DMS79 (cell line): ENCODE measurements around the gene PTPN5.
A peak's percentile ranks its signal among the peaks of the same experiment; 100 is the strongest.
"Not testable (repeated sequence)": the region's sequence is repeated elsewhere in the genome, so short reads cannot be mapped to it uniquely, and the experiment has no call there.

Experiments used
- DNase-seq: peaks from one replicate; lab custom pipeline; 2025; lab: John Stamatoyannopoulos, UW

The PTPN5 gene

GRCh38 chr11:18709414-18709813 is 82.2 kb downstream of the PTPN5 start:
- DNase-seq, result no peak

DNA sequence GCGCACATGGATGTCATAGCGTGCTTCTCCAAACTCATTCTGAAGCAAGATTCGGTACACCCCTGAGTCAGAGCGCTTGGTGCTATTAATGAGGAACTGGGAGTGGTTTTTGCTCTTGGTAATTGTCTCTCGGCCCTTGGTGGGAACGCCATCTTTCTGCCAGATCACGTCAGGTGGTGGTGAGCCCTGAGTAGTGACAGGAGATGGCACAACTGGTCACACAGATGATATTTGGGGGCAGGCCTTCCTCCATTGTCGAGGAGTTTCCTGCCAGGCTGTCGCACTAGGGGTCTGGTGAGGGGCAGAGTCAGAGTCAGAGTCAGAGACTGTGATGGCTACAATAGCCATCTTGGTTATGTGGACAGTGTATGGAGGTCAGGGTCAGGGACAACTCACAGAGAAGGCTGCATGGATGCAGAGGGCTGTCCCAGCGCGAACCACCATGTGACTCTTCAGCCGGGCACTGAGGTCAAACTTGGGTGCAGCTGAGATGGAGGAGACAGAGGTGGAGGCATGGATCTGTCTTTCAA is 83.7 kb downstream of the PTPN5 start:
- no peak for DNase-seq

GRCh38 chr11:18706330-18707243 is 85.0 kb downstream of the PTPN5 start:
- peak; percentile 43 for DNase-seq

DNA sequence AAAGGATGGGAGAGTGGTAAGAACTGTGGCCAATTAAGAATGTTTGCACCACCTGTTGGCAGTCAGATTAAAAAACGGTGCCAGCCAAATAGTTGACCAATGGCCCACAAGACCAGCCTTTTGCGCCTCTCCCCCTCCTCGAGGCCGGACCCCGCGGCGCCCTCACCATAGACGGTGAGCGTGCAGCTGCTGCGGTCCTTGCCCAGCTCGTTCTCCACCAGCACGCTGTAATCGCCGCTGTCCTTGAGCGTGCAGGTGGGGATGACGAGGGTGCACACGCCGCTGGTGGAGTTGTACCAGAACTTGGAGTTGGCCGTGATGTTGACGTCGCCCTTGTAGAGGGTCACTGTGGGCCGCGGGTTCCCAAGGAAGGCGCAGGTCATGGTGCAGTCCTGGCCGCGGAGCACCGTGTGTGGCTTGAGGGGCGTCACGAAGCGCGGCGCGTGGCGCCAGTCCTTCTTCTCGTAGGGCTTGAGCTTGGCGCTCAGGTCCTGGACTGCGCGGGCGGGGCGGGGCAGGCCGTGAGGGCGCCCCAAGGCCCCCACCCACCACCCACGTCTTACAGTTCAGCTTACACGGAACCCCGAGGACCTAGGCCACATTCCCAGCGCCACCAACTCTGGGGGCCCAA is 85.8 kb downstream of the PTPN5 start:
- no peak for DNase-seq

DNA sequence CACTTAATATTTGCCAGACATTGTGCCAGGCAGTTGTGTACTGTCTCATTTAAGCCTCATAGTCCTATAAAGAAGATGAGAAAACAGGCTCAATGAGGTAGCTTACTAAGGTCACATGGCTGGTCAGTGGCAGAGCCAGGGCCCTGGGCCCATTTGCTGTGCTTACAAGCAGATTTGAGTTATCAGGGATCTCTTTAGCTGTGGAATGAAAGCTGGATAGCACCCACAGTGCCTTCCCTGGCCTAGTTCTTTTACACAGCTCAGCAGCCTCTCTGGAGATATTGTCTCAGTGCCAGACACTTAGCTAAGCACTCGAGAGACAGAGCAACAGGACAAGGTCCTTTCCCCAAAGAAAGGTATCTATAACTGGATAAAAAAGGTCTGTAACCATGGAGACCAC is 86.9 kb downstream of the PTPN5 start:
- DNase-seq, result peak; percentile 36

GRCh38 chr11:18704045-18704645 is 87.5 kb downstream of the PTPN5 start:
- DNase-seq, result no peak

DNA sequence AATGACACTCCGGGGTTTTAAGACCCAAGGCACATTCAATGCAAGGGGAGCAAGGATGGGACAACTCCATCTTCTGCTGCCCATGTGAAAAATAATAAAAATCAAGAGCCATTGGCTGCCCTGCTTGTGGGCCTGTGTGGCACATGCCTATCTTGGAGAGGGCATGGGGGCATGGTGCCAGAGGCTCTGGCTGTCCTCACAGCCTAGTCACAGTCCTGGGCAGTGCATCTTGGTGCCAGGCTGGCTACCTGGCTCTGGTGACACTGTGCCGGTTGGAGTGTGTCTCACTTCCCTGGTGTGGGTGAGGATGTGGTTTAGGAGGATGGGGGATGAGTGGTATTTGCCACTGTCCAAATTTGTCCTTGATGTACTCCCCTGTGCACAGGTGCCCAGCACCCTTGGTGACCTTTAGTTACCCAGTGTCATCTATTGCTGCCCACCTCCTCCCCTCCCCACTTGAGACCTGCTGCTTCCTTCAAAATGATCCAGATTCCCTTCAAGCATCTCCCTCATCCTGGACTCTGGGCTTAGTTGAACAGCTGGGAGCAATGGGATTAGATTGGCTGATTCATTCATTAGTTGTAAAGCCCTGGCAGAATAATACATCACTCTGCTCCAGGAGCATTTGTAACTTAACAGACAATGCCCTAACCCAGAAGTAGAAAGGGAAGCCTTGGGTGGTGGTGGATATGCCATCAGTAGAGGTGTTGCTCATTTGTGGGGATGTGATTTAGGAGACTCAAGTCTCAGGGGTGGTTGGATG is 88.4 kb downstream of the PTPN5 start:
- no peak for DNase-seq

- no peak for DNase-seq
Measured at GRCh38 chr11:18701614-18702216, 89.9 kb downstream of the PTPN5 start.

DNA sequence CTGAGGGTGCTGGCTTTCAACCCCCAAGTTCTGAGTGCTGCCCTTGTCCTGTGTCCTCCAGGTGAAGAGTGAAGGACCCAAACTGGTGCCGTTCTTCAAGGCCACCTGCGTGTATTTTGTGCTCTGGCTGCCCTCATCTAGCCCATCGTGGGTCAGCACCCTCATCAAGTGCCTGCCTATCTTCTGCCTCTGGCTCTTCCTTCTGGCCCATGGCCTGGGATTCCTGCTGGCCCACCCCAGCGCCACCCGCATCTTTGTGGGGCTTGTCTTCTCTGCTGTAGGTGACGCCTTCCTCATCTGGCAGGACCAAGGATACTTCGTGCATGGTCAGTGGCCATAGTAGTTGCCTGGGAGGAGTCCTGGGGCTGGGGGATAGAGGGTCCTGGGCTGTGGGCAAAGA is 90.7 kb downstream of the PTPN5 start:
- DNase-seq, result no peak

- no peak for DNase-seq
Measured at GRCh38 chr11:18700375-18700774, 91.2 kb downstream of the PTPN5 start.

GRCh38 chr11:18699848-18700261 is 91.7 kb downstream of the PTPN5 start:
- DNase-seq, result no peak

DNA sequence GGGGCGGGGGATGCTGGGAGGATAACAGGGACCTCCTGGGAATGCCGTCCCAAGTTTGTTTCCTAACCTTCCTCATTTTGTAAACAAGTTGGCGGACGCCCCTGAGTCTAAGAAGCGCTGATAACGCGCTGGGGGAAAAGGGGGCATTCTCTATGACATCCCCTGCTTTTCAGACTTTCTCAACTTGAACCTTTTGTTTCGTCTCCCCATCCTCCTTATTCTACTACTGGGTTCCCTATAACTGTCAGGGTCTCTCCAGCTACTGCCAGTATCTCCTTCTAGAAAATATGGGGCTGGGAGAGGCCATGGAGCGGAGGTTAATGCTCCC is 92.4 kb downstream of the PTPN5 start:
- no peak for DNase-seq

GRCh38 chr11:18698341-18699268 is 93.0 kb downstream of the PTPN5 start, which contains the start of gene TMEM86A:
TSS of gene TMEM86A (plus strand) at chr11:18698779. CDS start at chr11:18698887, 108 bp downstream.
- peak; percentile 40 for DNase-seq

GRCh38 chr11:18697576-18697975 is 94.0 kb downstream of the PTPN5 start:
- DNase-seq, result no peak

DNA sequence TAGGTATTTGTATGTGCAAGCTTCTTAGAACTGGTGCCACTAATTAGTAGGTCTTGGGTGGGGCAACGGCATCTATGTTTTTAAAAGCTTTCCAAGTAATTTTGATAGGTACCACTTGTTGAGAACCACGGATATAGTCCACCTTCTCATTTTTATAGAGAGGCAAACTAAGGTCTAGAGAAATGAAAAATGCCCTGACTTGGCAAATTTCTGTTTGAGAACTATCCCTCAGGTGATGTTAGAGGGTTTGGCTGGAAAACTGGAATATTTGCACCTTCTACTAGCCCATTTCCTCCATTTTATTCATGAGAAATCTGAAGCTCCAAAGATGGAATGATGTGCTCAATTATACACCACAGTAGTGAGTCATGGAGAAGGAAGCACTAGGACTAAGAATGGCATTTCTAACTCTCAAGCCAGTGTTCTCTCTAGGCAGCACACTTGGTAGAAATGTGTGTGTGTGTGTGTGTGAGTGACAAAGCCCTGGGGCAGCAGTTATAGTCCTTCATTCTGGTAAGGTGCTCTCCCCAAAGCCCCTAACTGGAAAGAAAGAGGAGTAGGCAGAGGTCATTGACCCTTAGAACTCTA is 94.9 kb downstream of the PTPN5 start:
- no peak for DNase-seq

DNA sequence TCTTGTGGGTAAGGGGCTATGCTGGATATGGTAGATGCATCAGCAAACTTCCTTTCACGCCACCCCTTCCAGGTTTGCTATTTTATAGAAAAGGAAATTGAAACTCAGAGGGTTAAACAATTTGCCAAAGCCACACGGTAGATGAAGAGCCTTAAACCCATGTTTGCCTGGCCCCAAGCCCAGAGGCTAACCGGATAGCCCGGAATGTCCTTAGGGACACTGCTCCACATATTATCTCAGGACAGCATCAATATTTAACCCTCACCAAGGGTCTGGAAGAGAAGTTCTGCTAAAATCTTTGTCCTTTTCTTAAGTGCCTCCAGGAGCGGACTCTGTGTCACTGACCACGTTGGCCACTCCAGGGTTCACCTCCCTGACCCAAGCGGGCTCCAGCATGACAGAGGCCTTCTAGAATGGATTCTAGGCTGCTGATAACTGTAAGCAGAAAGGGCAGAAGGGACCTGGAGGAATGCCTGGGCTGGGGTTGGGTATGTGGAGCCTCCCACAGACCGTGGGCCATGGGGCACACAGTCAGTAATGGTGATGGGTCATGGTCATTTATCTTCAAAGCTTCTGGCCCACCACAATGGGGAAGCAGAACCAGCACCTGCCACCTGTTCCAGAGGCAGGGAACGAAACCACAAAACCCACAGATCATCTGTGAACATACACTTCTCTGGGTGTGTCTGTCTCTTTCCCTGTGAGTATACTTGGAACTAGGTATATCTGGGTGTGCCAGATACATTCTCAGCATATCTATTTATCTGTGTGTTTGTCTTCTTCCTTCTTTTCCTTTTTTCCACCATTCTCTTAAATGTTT is 98.4 kb downstream of the PTPN5 start:
- DNase-seq, result no peak

- DNase-seq, result not testable (repeated sequence)
Measured at GRCh38 chr11:18691467-18692140, 100.0 kb downstream of the PTPN5 start.

- DNase-seq, result no peak
Measured at GRCh38 chr11:18684267-18684666, 107.3 kb downstream of the PTPN5 start.

DNA sequence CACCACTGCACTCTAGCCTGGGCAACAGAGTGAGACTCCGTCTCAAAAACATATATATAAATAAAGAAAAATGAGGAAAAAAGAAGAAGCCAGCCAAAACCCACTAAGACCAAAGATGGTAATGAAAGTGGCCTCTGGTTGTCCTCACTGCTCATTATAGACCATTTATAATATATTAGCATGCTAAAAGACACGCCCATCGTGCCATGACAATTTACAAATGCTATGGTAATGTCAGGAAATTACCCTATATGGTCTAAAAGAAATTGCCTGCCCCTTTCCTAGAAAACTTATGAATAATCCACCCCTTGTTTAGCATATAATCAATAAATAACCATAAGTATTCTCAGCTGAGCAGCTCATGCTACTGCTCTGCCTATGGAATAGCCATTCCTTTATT is 109.1 kb downstream of the PTPN5 start:
- no peak for DNase-seq
